HEK293 (cell line): ENCODE results near the gene INPP5A.

ENCODE experiments used
- CTCF ChIA-PET: fragments of 350-600 bp; formaldehyde crosslinking; extraction: SDS; loops from one replicate; lab custom pipeline; 2021; ENCODE audit warnings: antibody characterized with exemption; lab: Yijun Ruan, JAX
- POLR2A ChIA-PET: fragments of 300-600 bp; formaldehyde crosslinking; extraction: SDS; loops from one replicate; lab custom pipeline; 2020; ENCODE audit warnings: antibody characterized with exemption, inconsistent platforms; lab: Yijun Ruan, JAX
- H3K27ac ChIP-seq: fragments of 200-500 bp; sonication (Bioruptor generic); 2 replicates; pipeline ENCODE4 v1.5.1; 2014; ENCODE audit warnings: low read depth, low read length, control low read depth, inconsistent platforms; ENCODE audit errors: extremely low read depth
- H3K36me3 ChIP-seq, 2 experiments: fragments of 200-500 bp in 1 of 2; sonication (Bioruptor generic) in 1 of 2; 1 replicate in 1 of 2; 2 replicates in 1 of 2; pipeline ENCODE4 v1.5.1; 2014 to 2017; ENCODE audit warnings: inconsistent platforms in 2 of 2, low read length in 2 of 2; ENCODE audit not compliant: control insufficient read depth in 2 of 2, insufficient read depth in 1 of 2
- H3K4me1 ChIP-seq: fragments of 200-500 bp; sonication (Bioruptor generic); 2 replicates; pipeline ENCODE4 v1.5.1; 2014; ENCODE audit warnings: mild to moderate bottlenecking, low read length, inconsistent platforms; ENCODE audit not compliant: control insufficient read depth, insufficient read depth
- H3K4me3 ChIP-seq: 2 replicates; pipeline ENCODE4 v1.5.1; 2011; ENCODE audit warnings: low read depth, mild to moderate bottlenecking, control low read depth, low read length, moderate library complexity
- H3K9me3 ChIP-seq: fragments of 200-500 bp; sonication (Bioruptor generic); 2 replicates; pipeline ENCODE4 v1.5.1; 2014; ENCODE audit warnings: low read depth, low read length, inconsistent platforms; ENCODE audit not compliant: control insufficient read depth, insufficient read depth
- KLF1 ChIP-seq: fragments of 450-650 bp; formaldehyde crosslinking; IDR thresholded peaks from 2 replicates; pipeline ENCODE4 v1.5.1; 2016; ENCODE audit warnings: missing biosample characterization, missing genetic modification characterization
- KLF7 ChIP-seq: fragments of 450-650 bp; formaldehyde crosslinking; IDR thresholded peaks from 2 replicates; pipeline ENCODE4 v1.5.1; 2016; ENCODE audit warnings: missing biosample characterization, missing genetic modification characterization, borderline replicate concordance
- SETDB1 ChIP-seq: IDR thresholded peaks from one replicate; pipeline ENCODE4 v1.6.1; 2017; ENCODE audit warnings: mild to moderate bottlenecking, low read length, moderate library complexity, mixed read lengths; ENCODE audit not compliant: insufficient read length
- ZBTB10 ChIP-seq: fragments of 450-650 bp; formaldehyde crosslinking; IDR thresholded peaks from 2 replicates; pipeline ENCODE4 v1.5.1; 2016; ENCODE audit warnings: missing biosample characterization, missing genetic modification characterization
- ZBTB49 ChIP-seq: fragments of 450-650 bp; formaldehyde crosslinking; IDR thresholded peaks from 2 replicates; pipeline ENCODE4 v1.5.1; 2016; ENCODE audit warnings: missing biosample characterization, missing genetic modification characterization, low read depth
- ZIC2 ChIP-seq: fragments of 450-650 bp; formaldehyde crosslinking; IDR thresholded peaks from 2 replicates; pipeline ENCODE4 v1.5.1; 2016; ENCODE audit warnings: missing biosample characterization, missing genetic modification characterization
- ZNF223 ChIP-seq: fragments of 450-650 bp; formaldehyde crosslinking; IDR thresholded peaks from 2 replicates; pipeline ENCODE4 v1.5.1; 2016; ENCODE audit warnings: missing biosample characterization, missing genetic modification characterization
- ZNF26 ChIP-seq: fragments of 450-650 bp; formaldehyde crosslinking; IDR thresholded peaks from 2 replicates; pipeline ENCODE4 v1.5.1; 2016; ENCODE audit warnings: missing biosample characterization, missing genetic modification characterization
- ZNF394 ChIP-seq: fragments of 450-650 bp; formaldehyde crosslinking; IDR thresholded peaks from 2 replicates; pipeline ENCODE4 v1.5.1; 2016; ENCODE audit warnings: missing biosample characterization, missing genetic modification characterization, mild to moderate bottlenecking, moderate library complexity, borderline replicate concordance
- ZNF404 ChIP-seq: fragments of 450-650 bp; formaldehyde crosslinking; IDR thresholded peaks from 2 replicates; pipeline ENCODE4 v1.5.1; 2017; ENCODE audit warnings: missing biosample characterization, missing genetic modification characterization
- ZNF426 ChIP-seq: fragments of 450-650 bp; formaldehyde crosslinking; IDR thresholded peaks from 2 replicates; pipeline ENCODE4 v1.5.1; 2017; ENCODE audit warnings: missing biosample characterization, missing genetic modification characterization, mild to moderate bottlenecking, inconsistent platforms, moderate library complexity
- ZNF530 ChIP-seq: fragments of 450-650 bp; formaldehyde crosslinking; IDR thresholded peaks from 2 replicates; pipeline ENCODE4 v1.5.1; 2016; ENCODE audit warnings: low read depth, missing biosample characterization, missing genetic modification characterization
- ZNF670 ChIP-seq: fragments of 450-650 bp; formaldehyde crosslinking; IDR thresholded peaks from 2 replicates; pipeline ENCODE4 v1.5.1; 2016; ENCODE audit warnings: missing biosample characterization, missing genetic modification characterization, low read depth
- ZNF76 ChIP-seq: fragments of 450-650 bp; formaldehyde crosslinking; IDR thresholded peaks from 2 replicates; pipeline ENCODE4; 2016; ENCODE audit warnings: low read depth, missing biosample characterization, missing genetic modification characterization, borderline replicate concordance
- TF ChIP-seq, protein P1 (sequence below): fragments of 450-650 bp; formaldehyde crosslinking; IDR thresholded peaks from 2 replicates; pipeline ENCODE4 v1.5.1; 2016; ENCODE audit warnings: missing biosample characterization, missing genetic modification characterization
- TF ChIP-seq, protein P2 (sequence below): fragments of 450-650 bp; formaldehyde crosslinking; conservative IDR thresholded peaks from 2 replicates; pipeline ENCODE4 v1.5.1; 2016; ENCODE audit warnings: low read depth, missing biosample characterization, missing genetic modification characterization

The INPP5A gene

GRCh38 chr10:132651511-132652029 is 114.0 kb downstream of the INPP5A start (continued):
- no peak for TF ChIP-seq ZNF404 (tag by site-specific recombination)
- TF ChIP-seq, protein P1, sequence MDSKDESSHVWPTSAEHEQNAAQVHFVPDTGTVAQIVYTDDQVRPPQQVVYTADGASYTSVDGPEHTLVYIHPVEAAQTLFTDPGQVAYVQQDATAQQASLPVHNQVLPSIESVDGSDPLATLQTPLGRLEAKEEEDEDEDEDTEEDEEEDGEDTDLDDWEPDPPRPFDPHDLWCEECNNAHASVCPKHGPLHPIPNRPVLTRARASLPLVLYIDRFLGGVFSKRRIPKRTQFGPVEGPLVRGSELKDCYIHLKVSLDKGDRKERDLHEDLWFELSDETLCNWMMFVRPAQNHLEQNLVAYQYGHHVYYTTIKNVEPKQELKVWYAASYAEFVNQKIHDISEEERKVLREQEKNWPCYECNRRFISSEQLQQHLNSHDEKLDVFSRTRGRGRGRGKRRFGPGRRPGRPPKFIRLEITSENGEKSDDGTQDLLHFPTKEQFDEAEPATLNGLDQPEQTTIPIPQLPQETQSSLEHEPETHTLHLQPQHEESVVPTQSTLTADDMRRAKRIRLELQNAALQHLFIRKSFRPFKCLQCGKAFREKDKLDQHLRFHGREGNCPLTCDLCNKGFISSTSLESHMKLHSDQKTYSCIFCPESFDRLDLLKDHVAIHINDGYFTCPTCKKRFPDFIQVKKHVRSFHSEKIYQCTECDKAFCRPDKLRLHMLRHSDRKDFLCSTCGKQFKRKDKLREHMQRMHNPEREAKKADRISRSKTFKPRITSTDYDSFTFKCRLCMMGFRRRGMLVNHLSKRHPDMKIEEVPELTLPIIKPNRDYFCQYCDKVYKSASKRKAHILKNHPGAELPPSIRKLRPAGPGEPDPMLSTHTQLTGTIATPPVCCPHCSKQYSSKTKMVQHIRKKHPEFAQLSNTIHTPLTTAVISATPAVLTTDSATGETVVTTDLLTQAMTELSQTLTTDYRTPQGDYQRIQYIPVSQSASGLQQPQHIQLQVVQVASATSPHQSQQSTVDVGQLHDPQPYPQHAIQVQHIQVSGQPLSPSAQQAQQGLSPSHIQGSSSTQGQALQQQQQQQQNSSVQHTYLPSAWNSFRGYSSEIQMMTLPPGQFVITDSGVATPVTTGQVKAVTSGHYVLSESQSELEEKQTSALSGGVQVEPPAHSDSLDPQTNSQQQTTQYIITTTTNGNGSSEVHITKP, result no peak
- TF ChIP-seq, protein P2, sequence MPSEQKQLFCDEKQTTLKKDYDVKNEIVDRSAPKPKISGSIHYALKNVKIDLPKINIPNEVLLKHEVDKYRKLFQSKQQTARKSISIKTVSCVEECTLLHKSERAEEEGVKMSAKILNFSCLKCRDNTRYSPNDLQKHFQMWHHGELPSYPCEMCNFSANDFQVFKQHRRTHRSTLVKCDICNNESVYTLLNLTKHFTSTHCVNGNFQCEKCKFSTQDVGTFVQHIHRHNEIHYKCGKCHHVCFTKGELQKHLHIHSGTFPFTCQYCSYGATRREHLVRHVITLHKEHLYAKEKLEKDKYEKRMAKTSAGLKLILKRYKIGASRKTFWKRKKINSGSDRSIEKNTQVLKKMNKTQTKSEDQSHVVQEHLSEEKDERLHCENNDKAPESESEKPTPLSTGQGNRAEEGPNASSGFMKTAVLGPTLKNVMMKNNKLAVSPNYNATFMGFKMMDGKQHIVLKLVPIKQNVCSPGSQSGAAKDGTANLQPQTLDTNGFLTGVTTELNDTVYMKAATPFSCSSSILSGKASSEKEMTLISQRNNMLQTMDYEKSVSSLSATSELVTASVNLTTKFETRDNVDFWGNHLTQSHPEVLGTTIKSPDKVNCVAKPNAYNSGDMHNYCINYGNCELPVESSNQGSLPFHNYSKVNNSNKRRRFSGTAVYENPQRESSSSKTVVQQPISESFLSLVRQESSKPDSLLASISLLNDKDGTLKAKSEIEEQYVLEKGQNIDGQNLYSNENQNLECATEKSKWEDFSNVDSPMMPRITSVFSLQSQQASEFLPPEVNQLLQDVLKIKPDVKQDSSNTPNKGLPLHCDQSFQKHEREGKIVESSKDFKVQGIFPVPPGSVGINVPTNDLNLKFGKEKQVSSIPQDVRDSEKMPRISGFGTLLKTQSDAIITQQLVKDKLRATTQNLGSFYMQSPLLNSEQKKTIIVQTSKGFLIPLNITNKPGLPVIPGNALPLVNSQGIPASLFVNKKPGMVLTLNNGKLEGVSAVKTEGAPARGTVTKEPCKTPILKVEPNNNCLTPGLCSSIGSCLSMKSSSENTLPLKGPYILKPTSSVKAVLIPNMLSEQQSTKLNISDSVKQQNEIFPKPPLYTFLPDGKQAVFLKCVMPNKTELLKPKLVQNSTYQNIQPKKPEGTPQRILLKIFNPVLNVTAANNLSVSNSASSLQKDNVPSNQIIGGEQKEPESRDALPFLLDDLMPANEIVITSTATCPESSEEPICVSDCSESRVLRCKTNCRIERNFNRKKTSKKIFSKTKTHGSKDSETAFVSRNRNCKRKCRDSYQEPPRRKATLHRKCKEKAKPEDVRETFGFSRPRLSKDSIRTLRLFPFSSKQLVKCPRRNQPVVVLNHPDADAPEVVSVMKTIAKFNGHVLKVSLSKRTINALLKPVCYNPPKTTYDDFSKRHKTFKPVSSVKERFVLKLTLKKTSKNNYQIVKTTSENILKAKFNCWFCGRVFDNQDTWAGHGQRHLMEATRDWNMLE, result no peak
- TF ChIP-seq SETDB1, result no peak

GRCh38 chr10:132652446-132652845 is 114.9 kb downstream of the INPP5A start:
- Histone ChIP-seq H3K4me3 (no peak overlapping the region), H3K36me3 (no peaks in the 10 kb centered on the region), H3K9me3 (no peaks in the 10 kb centered on the region), H3K4me1 (no peaks in the 10 kb centered on the region), H3K27ac (no peak overlapping the region)
- TF ChIP-seq ZNF530 (tag by site-specific recombination) (no peak), ZNF76 (tag by site-specific recombination) (no peak), ZNF426 (tag by site-specific recombination) (no peak), ZIC2 (tag by site-specific recombination) (no peak), ZNF26 (tag by site-specific recombination) (no peak), ZNF394 (tag by site-specific recombination) (no peak)
- POLR2A ChIA-PET, result no interaction called here
- CTCF ChIA-PET, result no interaction called here

- H3K4me1 ChIP-seq, result no peaks in the 10 kb centered on the region
- H3K9me3 ChIP-seq, result no peaks in the 10 kb centered on the region
- H3K4me3 ChIP-seq, result no peak overlapping the region
- CTCF ChIA-PET, result interaction anchor here (1.0 to 3.0 kb wide), 3 partner anchors 10 to 199 kb away, joined by 3 to 24 read pairs (median 3); no protein-coding TSS in a partner anchor
- POLR2A ChIA-PET, result no interaction called here
- H3K36me3 ChIP-seq, result no peaks in the 10 kb centered on the region
- no peak overlapping the region for H3K27ac ChIP-seq
- no peak for TF ChIP-seq ZNF223 (tag by site-specific recombination)
- TF ChIP-seq ZBTB10 (tag by site-specific recombination), result no peak
- no peak for TF ChIP-seq ZBTB49
- no peak for TF ChIP-seq KLF7
- no peak for TF ChIP-seq ZNF670 (tag by site-specific recombination)
- TF ChIP-seq KLF1 (tag by site-specific recombination), result no peak
- no peak for TF ChIP-seq SETDB1
Measured at GRCh38 chr10:132652936-132653590, 115.5 kb downstream of the INPP5A start.
